Pancreas (tissue), 10 donors: ENCODE data around the gene OSER1. TPM values are rescaled to one million over a fixed set of nuclear protein-coding genes. Genes with fewer than 3 reads are reported as not detected.

Source experiments
- ATAC-seq, 4 donors: fragments of 200-7000 bp; cut with Tn5 transposase; one replicate each; pipeline versions ENCODE4 v1.8.0 to v1.9.1; 2020; ENCODE audit warnings: mild to moderate bottlenecking in 4 of 4, moderate library complexity in 4 of 4
- DNase-seq, 6 donors: peaks; one replicate each; pipeline ENCODE4 v3.0.0-alpha.2; 2020
- FAIRE-seq: peaks from 2 replicates; lab custom pipeline; 2012; peaks lifted over from hg19 to GRCh38; lab: Jason Lieb, UNC
- H3K27ac ChIP-seq, 4 donors: fragments of 200-600 bp; sonication (generic); 1 replicate in 3 of 4; 2 replicates in 1 of 4; pipeline versions ENCODE4 v1.5.0 to v1.8.0; 2020
- H3K27me3 ChIP-seq, 4 donors: fragments of 200-600 bp; one replicate each; pipeline ENCODE4 v1.8.0; 2021
- H3K36me3 ChIP-seq, 3 donors: fragments of 200-600 bp; sonication (generic) in 1 of 3; one replicate each; pipeline versions ENCODE4 v1.5.0 to v1.8.0; 2020 to 2021
- H3K4me1 ChIP-seq, 3 donors: fragments of 200-600 bp; one replicate each; pipeline ENCODE4 v1.8.0; 2021
- H3K4me3 ChIP-seq, 4 donors: fragments of 200-600 bp; sonication (generic) in 2 of 4; one replicate each; pipeline versions ENCODE4 v1.5.0 to v1.8.0; 2020 to 2021
- H3K9me3 ChIP-seq, 4 donors: fragments of 200-600 bp; one replicate each; pipeline ENCODE4 v1.8.0; 2021
- WGBS, 2 donors: extraction: QIAGEN DNeasy Blood & Tissue Kit; methylation state at CpG; one replicate each; pipeline ENCODE4 v1.1.7; 2013; 5-methylcytosine and 5-hydroxymethylcytosine counted together
- intact Hi-C, 3 donors: fragments of 100-400 bp; cut with DNase I; formaldehyde crosslinking; loops; one replicate each; pipeline versions ENCODE4 v1.11.1 to v1.14.2; 2022
- polyA plus RNA-seq, 2 donors: library from polyadenylated mRNA; stranded (reverse); fragments of 200-250 nt; gene quantifications; one replicate each; pipeline ENCODE4 v1.2.3, GENCODE V29; 2013
- total RNA-seq, 6 donors: library from RNA; stranded (reverse); fragmentation: NEBNext Ultra II Directional in 4 of 6; extraction: Animal tissue kit (Norgen Biotek cat#: 25700) in 4 of 6; gene quantifications; one replicate each; pipeline versions ENCODE4 v1.2.1 to v1.2.4, GENCODE V29; 2021 to 2023
- TF ChIP-seq, protein P1 (sequence below), 4 donors: fragments of 200-600 bp; sonication (generic) in 3 of 4; IDR thresholded peaks; one replicate each; pipeline versions ENCODE4 v1.5.0 to v1.8.0; 2021; ENCODE audit warnings: antibody characterized with exemption in 4 of 4
- donor health status: healthy with polysubstance abuse.
- donor health status: DM: no; HTN: no; CAD: no; lungs with moderate emphysema.
- donor health status: DM: no; HTN: no; CAD: no.
- donor health status: control.
- donor health status: control.
- donor health status: Bipolar disorder and iron deficiency.
- donor health status: DM: yes; HTN: yes; CAD: no.
- donor health status: DM: no; HTN: no; CAD: no.
- donor health status: DM: no; HTN: no; CAD: no.
- donor health status: DM: yes; HTN: yes; CAD: no.

Gene OSER1
- total and polyA plus RNA-seq, 8 donors: 8.0 to 17.6 (median 11.1) TPM

- FAIRE-seq: no peak
- no peak overlapping the region for H3K4me3 ChIP-seq
- H3K36me3 ChIP-seq: no peaks in the 10 kb centered on the region
These were observed 35.4 kb downstream of the OSER1 start for GRCh38 chr20:44174996-44175765.

GRCh38 chr20:44173846-44174245, 36.7 kb downstream of the OSER1 start:
- FAIRE-seq: no peak
- Histone ChIP-seq H3K36me3 (no peaks in the 10 kb centered on the region), H3K4me1 (no peaks in the 10 kb centered on the region), H3K27ac (no peak overlapping the region), H3K4me3 (no peak overlapping the region), H3K9me3 (no peaks in the 10 kb centered on the region), H3K27me3 (no peaks in the 10 kb centered on the region)
- intact Hi-C loops: no loop called here
- no peak for DNase-seq
- WGBS, 2 donors: 60 to 77% methylated on average over 8 of the region's 8 CpGs
- ATAC-seq: no peak
- TF ChIP-seq, protein P1, sequence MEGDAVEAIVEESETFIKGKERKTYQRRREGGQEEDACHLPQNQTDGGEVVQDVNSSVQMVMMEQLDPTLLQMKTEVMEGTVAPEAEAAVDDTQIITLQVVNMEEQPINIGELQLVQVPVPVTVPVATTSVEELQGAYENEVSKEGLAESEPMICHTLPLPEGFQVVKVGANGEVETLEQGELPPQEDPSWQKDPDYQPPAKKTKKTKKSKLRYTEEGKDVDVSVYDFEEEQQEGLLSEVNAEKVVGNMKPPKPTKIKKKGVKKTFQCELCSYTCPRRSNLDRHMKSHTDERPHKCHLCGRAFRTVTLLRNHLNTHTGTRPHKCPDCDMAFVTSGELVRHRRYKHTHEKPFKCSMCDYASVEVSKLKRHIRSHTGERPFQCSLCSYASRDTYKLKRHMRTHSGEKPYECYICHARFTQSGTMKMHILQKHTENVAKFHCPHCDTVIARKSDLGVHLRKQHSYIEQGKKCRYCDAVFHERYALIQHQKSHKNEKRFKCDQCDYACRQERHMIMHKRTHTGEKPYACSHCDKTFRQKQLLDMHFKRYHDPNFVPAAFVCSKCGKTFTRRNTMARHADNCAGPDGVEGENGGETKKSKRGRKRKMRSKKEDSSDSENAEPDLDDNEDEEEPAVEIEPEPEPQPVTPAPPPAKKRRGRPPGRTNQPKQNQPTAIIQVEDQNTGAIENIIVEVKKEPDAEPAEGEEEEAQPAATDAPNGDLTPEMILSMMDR (IDR thresholded peaks at IDR 0.05): no peak

More at GRCh38 chr20:44174996-44175765, 35.4 kb downstream of the OSER1 start:
- Histone ChIP-seq H3K27ac (no peak overlapping the region), H3K4me1 (no peaks in the 10 kb centered on the region), H3K27me3 (peaks cover 0 to 3% (median 0%) of the 10 kb centered on the region in 4 donors), H3K9me3 (no peaks in the 10 kb centered on the region)
- TF ChIP-seq, protein P1 (IDR thresholded peaks at IDR 0.05): no peak
- intact Hi-C loops: no loop called here
- WGBS, 2 donors: 87 to 88% methylated on average over 13 of the region's 13 CpGs
- ATAC-seq: no peak
- no peak for DNase-seq

DNA sequence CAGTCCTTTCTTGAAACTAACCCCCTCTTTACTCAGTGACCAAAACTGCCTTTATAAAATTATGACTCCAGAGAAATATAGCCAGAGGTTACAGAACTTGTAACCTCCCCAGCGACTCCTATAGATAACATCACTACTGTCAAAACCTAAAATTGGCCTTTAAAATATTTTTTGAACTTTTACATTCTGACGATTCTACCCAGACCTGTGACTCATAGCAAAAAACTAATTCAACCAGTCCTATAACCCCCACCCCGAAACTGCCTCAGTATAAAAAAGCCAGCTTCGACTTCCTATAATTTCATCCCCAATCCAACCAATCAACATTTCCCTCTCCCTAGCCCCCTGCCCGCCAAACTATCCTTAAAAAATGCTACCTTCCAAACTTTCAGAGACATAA, 37.5 kb downstream of the OSER1 start:
- H3K36me3 ChIP-seq: no peaks in the 10 kb centered on the region
- no peaks in the 10 kb centered on the region for H3K4me1 ChIP-seq
- H3K27me3 ChIP-seq: no peaks in the 10 kb centered on the region
- no peaks in the 10 kb centered on the region for H3K9me3 ChIP-seq
- intact Hi-C loops: no loop called here
- DNase-seq (no peak), ATAC-seq (no peak), FAIRE-seq (no peak)
- no peak overlapping the region for H3K27ac ChIP-seq
- no peak overlapping the region for H3K4me3 ChIP-seq
- WGBS, 2 donors: 48 to 54% methylated on average over 5 of the region's 5 CpGs
- TF ChIP-seq, protein P1 (IDR thresholded peaks at IDR 0.05): no peak

DNA sequence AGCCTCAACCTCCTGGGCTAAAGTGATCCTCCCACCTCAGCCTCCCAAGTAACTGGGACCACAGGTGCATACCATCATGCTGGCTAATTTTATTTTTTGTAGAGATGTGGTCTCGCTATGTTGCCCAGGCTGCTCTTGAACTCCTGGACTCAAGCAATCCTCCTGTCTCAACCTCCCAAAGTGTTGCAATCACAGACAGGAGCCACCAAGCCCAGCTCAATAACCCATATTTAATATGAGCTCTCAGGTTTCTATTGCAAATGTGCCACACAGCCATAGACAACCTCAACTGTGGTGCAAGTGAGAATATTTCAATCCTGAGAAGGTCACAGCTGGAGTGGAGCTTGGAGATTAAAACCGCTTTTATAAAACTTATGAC, 38.0 kb downstream of the OSER1 start:
- FAIRE-seq (no peak), ATAC-seq (no peak), DNase-seq (no peak)
- WGBS, 2 donors: 55 to 72% methylated on average over 2 of the region's 2 CpGs
- Histone ChIP-seq H3K27me3 (no peaks in the 10 kb centered on the region), H3K4me1 (no peaks in the 10 kb centered on the region), H3K4me3 (no peak overlapping the region), H3K36me3 (no peaks in the 10 kb centered on the region), H3K9me3 (no peaks in the 10 kb centered on the region), H3K27ac (no peak overlapping the region)
- TF ChIP-seq, protein P1 (IDR thresholded peaks at IDR 0.05): no peak
- intact Hi-C loops: no loop called here
